HFFc6 (cell line): ENCODE measurements around the gene ZSCAN5A. TPM values are rescaled to one million over a fixed set of nuclear protein-coding genes. Genes with fewer than 3 reads are reported as not detected.

Experiments
- DNase-seq: peaks from one replicate; pipeline ENCODE4 v3.0.0-alpha.2; 2018
- H3K27ac Mint-ChIP-seq: 2 replicates; pipeline ENCODE4 v1.8.0; 2020; ENCODE audit warnings: mild to moderate bottlenecking, mixed read lengths
- H3K27me3 Mint-ChIP-seq: 2 replicates; pipeline ENCODE4 v1.8.0; 2021; ENCODE audit warnings: mild to moderate bottlenecking, moderate library complexity, mixed read lengths; ENCODE audit not compliant: insufficient read depth
- H3K36me3 Mint-ChIP-seq: 2 replicates; pipeline ENCODE4 v1.8.0; 2021; ENCODE audit warnings: low read depth, mixed read lengths
- H3K4me1 Mint-ChIP-seq: 2 replicates; pipeline ENCODE4 v1.8.0; 2020; ENCODE audit warnings: low read depth, mixed read lengths
- H3K4me3 Mint-ChIP-seq: 2 replicates; pipeline ENCODE4 v1.8.0; 2020; ENCODE audit warnings: mild to moderate bottlenecking, moderate library complexity, mixed read lengths
- H3K9me3 Mint-ChIP-seq: 2 replicates; pipeline ENCODE4 v1.8.0; 2020; ENCODE audit warnings: mild to moderate bottlenecking, mixed read lengths
- total RNA-seq, 6 experiments: library from RNA; stranded (reverse); fragmentation: NEBNext Ultra II Directional; extraction: Animal tissue kit (Norgen Biotek cat#: 25700); gene quantifications; 2 replicates in 1 of 6; 3 replicates in 5 of 6; pipeline ENCODE4 v1.2.3, GENCODE V29; 2021
- TF ChIP-seq, protein P1 (sequence below): fragments of 200-600 bp; sonication (generic); IDR thresholded peaks from 2 replicates; pipeline ENCODE4 v1.5.0; 2021; ENCODE audit warnings: antibody characterized with exemption, mild to moderate bottlenecking

Gene ZSCAN5A
- total RNA-seq, 6 experiments from 2014 or later = 5.0 to 6.8 (median 5.8) TPM

- Mint-ChIP-seq H3K27me3 (no peaks in the 10 kb centered on the region; the same call in 1 of the 2 replicates), H3K27ac (no peak overlapping the region), H3K9me3 (peaks cover 7% of the 10 kb centered on the region; the same call in 1 of the 2 replicates), H3K36me3 (peaks cover 51% of the 10 kb centered on the region), H3K4me1 (no peaks in the 10 kb centered on the region), H3K4me3 (no peak overlapping the region)
- no peak for DNase-seq
- TF ChIP-seq, protein P1, sequence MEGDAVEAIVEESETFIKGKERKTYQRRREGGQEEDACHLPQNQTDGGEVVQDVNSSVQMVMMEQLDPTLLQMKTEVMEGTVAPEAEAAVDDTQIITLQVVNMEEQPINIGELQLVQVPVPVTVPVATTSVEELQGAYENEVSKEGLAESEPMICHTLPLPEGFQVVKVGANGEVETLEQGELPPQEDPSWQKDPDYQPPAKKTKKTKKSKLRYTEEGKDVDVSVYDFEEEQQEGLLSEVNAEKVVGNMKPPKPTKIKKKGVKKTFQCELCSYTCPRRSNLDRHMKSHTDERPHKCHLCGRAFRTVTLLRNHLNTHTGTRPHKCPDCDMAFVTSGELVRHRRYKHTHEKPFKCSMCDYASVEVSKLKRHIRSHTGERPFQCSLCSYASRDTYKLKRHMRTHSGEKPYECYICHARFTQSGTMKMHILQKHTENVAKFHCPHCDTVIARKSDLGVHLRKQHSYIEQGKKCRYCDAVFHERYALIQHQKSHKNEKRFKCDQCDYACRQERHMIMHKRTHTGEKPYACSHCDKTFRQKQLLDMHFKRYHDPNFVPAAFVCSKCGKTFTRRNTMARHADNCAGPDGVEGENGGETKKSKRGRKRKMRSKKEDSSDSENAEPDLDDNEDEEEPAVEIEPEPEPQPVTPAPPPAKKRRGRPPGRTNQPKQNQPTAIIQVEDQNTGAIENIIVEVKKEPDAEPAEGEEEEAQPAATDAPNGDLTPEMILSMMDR = no peak
These were observed 17.6 kb downstream of the ZSCAN5A start for GRCh38 chr19:56297010-56297409.

DNA sequence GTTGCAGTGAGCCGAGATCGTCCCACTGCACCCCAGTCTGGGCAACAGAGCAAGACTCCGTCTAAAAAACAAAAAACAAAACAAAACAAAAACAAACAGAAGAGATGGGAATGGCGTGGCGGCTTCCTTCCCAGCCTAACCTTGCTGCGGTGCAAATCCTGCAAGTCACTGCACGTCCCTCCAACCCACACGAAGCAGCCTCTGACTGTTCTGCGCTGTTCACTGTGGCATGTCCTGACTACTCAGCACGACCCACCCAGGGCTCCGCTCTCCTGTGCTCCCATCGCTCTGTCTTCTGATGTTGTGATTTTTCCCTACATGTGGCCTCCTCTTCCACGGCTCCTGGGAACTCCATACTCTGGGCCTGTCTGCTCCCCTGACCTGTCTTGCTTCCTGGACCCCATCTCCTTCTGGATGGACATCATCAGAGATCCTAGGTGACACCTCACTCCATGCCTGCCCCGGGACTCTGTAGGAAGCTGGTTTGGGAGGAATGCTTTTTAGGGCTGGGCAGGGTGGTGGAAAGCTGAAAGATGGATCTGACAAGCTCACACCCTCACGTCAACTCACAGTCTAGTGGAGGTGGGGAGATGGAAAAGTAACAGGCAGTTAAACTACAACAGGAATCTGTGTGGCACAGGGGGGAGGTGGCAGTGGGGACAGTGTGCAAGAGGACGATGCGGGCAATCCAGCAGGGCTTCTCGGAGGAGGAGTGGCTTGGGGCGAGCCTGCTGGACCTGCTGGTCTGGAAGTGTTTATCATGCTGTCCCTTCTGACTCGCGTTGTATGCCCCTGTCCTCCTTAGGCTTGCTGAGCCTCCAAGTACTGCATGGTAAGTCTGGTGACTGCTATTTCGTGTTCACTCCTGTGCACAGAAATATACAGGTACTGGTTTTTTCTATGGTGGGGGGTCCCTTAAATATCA is 18.8 kb downstream of the ZSCAN5A start:
- Mint-ChIP-seq H3K9me3 (peaks cover 7% of the 10 kb centered on the region; the same call in 1 of the 2 replicates), H3K4me1 (no peaks in the 10 kb centered on the region), H3K36me3 (peaks cover 54% of the 10 kb centered on the region), H3K4me3 (no peak overlapping the region), H3K27ac (no peak overlapping the region), H3K27me3 (no peaks in the 10 kb centered on the region; the same call in 1 of the 2 replicates)
- DNase-seq = no peak
- TF ChIP-seq, protein P1 = no peak

DNA sequence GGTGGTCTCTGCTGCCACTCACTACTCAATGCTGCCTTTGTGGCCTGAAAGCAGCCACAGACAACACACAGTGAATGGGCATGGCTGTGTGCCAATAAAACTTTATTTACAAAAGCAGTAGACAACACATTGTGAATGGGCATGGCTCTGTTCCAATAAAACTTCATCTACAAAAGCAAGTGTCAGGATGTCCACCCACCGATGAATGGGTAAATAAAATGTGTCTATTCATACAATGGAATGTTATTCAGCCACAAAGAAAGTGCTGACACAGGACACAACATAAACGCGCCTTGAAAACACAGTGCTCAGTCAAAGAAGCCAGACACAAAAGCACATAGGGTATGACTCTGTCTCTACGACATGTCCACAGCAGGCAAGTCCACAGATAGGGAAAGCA is 20.1 kb downstream of the ZSCAN5A start:
- peaks cover 7% of the 10 kb centered on the region; the same call in 1 of the 2 replicates for H3K9me3 Mint-ChIP-seq
- DNase-seq = no peak
- no peak overlapping the region for H3K4me3 Mint-ChIP-seq
- no peak overlapping the region for H3K27ac Mint-ChIP-seq
- H3K4me1 Mint-ChIP-seq = no peaks in the 10 kb centered on the region
- TF ChIP-seq, protein P1 = no peak
- H3K36me3 Mint-ChIP-seq = peaks cover 55% of the 10 kb centered on the region
- H3K27me3 Mint-ChIP-seq = no peaks in the 10 kb centered on the region; the same call in 1 of the 2 replicates

DNA sequence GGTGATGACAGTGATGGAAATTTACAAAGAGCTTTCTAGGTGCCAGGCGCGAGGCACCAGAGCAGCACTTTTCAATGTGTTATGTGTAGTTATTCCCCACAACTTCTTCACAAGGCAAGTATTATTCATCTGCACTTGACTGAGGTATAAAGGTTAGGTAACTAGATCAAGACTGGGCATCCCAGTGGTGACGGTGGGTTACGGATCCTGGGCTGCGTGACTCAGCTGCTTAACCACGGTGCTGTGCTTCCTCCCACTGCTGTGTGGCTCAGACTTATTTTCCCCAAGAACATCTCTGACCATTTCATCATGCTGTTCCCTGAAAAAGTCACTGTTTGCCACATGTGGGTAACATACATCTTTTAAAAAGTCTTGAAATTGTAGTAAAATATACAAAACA is 22.8 kb downstream of the ZSCAN5A start:
- H3K4me1 Mint-ChIP-seq = no peaks in the 10 kb centered on the region
- no peaks in the 10 kb centered on the region; the same call in 1 of the 2 replicates for H3K27me3 Mint-ChIP-seq
- peaks cover 7% of the 10 kb centered on the region; the same call in 1 of the 2 replicates for H3K9me3 Mint-ChIP-seq
- no peak overlapping the region for H3K27ac Mint-ChIP-seq
- TF ChIP-seq, protein P1 = no peak
- H3K4me3 Mint-ChIP-seq = no peak overlapping the region
- DNase-seq = no peak
- H3K36me3 Mint-ChIP-seq = peaks cover 63% of the 10 kb centered on the region

GRCh38 chr19:56290104-56290503 is 24.5 kb downstream of the ZSCAN5A start:
- TF ChIP-seq, protein P1 = no peak

More at GRCh38 chr19:56290104-56290503, 24.5 kb downstream of the ZSCAN5A start:
- no peak overlapping the region for H3K27ac Mint-ChIP-seq
- H3K4me3 Mint-ChIP-seq = no peak overlapping the region
- DNase-seq = no peak
- peaks cover 7% of the 10 kb centered on the region; the same call in 1 of the 2 replicates for H3K9me3 Mint-ChIP-seq
- H3K4me1 Mint-ChIP-seq = no peaks in the 10 kb centered on the region
- H3K36me3 Mint-ChIP-seq = peaks cover 54% of the 10 kb centered on the region
- H3K27me3 Mint-ChIP-seq = no peaks in the 10 kb centered on the region; the same call in 1 of the 2 replicates
